SK-N-SH treated with all-trans-retinoic acid at 6 μM for 48 hours (cell line): ENCODE data around the gene CCDC182.

Experiments used
- ATAC-seq: fragments of 200-7000 bp; cut with Tn5 transposase; 3 replicates; pipeline ENCODE4 v1.9.1; 2020; ENCODE audit warnings: mild to moderate bottlenecking, moderate library complexity
- ARNTL ChIP-seq: fragments of 450-650 bp; formaldehyde crosslinking; IDR thresholded peaks from 2 replicates; pipeline ENCODE4 v1.5.0; 2020; ENCODE audit warnings: low read depth, mild to moderate bottlenecking, moderate library complexity, borderline replicate concordance
- BACH2 ChIP-seq: fragments of 250-450 bp; sonication (Bioruptor Pico); IDR thresholded peaks from 2 replicates; pipeline ENCODE4 v1.9.0; 2021; ENCODE audit warnings: mild to moderate bottlenecking, borderline replicate concordance
- CSDC2 ChIP-seq: fragments of 250-450 bp; sonication (Bioruptor Pico); IDR thresholded peaks from 2 replicates; pipeline ENCODE4 v1.5.0; 2020; ENCODE audit warnings: mild to moderate bottlenecking, moderate library complexity
- CSRNP3 ChIP-seq: fragments of 250-450 bp; sonication (Bioruptor Pico); IDR thresholded peaks from 2 replicates; pipeline ENCODE4 v1.5.1; 2021; ENCODE audit warnings: mild to moderate bottlenecking, moderate library complexity
- ESRRG ChIP-seq: fragments of 250-450 bp; sonication (Bioruptor Pico); IDR thresholded peaks from 2 replicates; pipeline ENCODE4 v1.6.1; 2021; ENCODE audit warnings: mild to moderate bottlenecking
- ISL1 ChIP-seq: fragments of 250-450 bp; sonication (Bioruptor Pico); IDR thresholded peaks from 2 replicates; pipeline ENCODE4 v2.1.2; 2022; ENCODE audit warnings: mild to moderate bottlenecking, moderate library complexity
- OSR1 ChIP-seq: fragments of 250-450 bp; sonication (Bioruptor Pico); IDR thresholded peaks from 2 replicates; pipeline ENCODE4 v1.8.0; 2022; ENCODE audit warnings: moderate library complexity, mild to moderate bottlenecking, inconsistent platforms
- PATZ1 ChIP-seq: fragments of 250-450 bp; sonication (Bioruptor Pico); IDR thresholded peaks from 2 replicates; pipeline ENCODE4 v1.8.0; 2020; ENCODE audit warnings: mild to moderate bottlenecking, moderate library complexity, borderline replicate concordance
- POU6F1 ChIP-seq: fragments of 250-450 bp; sonication (Bioruptor Pico); IDR thresholded peaks from 2 replicates; pipeline ENCODE4 v1.8.0; 2021; ENCODE audit warnings: low read depth, mild to moderate bottlenecking, moderate library complexity, borderline replicate concordance
- PPARA ChIP-seq: fragments of 250-450 bp; sonication (Bioruptor Pico); IDR thresholded peaks from 2 replicates; pipeline ENCODE4 v1.5.0; 2020; ENCODE audit warnings: mild to moderate bottlenecking, borderline replicate concordance
- RARB ChIP-seq: fragments of 250-450 bp; sonication (Bioruptor Pico); IDR thresholded peaks from 2 replicates; pipeline ENCODE4 v1.8.0; 2021; ENCODE audit warnings: mild to moderate bottlenecking, moderate library complexity
- TCF4 ChIP-seq: fragments of 250-450 bp; sonication (Bioruptor Pico); IDR thresholded peaks from 2 replicates; pipeline ENCODE4 v1.8.0; 2021; ENCODE audit warnings: mild to moderate bottlenecking, moderate library complexity, borderline replicate concordance
- TOX ChIP-seq: fragments of 250-450 bp; sonication (Bioruptor Pico); IDR thresholded peaks from 2 replicates; pipeline ENCODE4 v1.8.0; 2021; ENCODE audit warnings: mild to moderate bottlenecking, moderate library complexity, borderline replicate concordance
- ZFP3 ChIP-seq: fragments of 250-450 bp; sonication (Bioruptor Pico); IDR thresholded peaks from 2 replicates; pipeline ENCODE4 v1.5.0; 2020; ENCODE audit warnings: mild to moderate bottlenecking, moderate library complexity
- ZFP30 ChIP-seq: fragments of 450-650 bp; formaldehyde crosslinking; IDR thresholded peaks from 2 replicates; pipeline ENCODE4 v1.5.0; 2022; ENCODE audit warnings: mild to moderate bottlenecking, moderate library complexity
- ZNF565 ChIP-seq: fragments of 450-650 bp; formaldehyde crosslinking; conservative IDR thresholded peaks from 2 replicates; pipeline ENCODE4 v1.5.0; 2020; ENCODE audit warnings: low read depth, mild to moderate bottlenecking, moderate library complexity
- ZNF70 ChIP-seq: fragments of 450-650 bp; formaldehyde crosslinking; IDR thresholded peaks from 2 replicates; pipeline ENCODE4 v1.5.0; 2020; ENCODE audit warnings: mild to moderate bottlenecking, moderate library complexity
- ZNF8 ChIP-seq: fragments of 450-650 bp; formaldehyde crosslinking; IDR thresholded peaks from 2 replicates; pipeline ENCODE4 v1.5.0; 2020; ENCODE audit warnings: mild to moderate bottlenecking, moderate library complexity
- TF ChIP-seq, protein P1 (sequence below): fragments of 250-450 bp; sonication (Bioruptor Pico); IDR thresholded peaks from 2 replicates; pipeline ENCODE4 v1.5.0; 2020; ENCODE audit warnings: mild to moderate bottlenecking, moderate library complexity
- TF ChIP-seq, protein P2 (sequence below): fragments of 250-450 bp; sonication (Bioruptor Pico); IDR thresholded peaks from 2 replicates; pipeline ENCODE4 v1.5.1; 2020; ENCODE audit warnings: low read depth, mild to moderate bottlenecking, moderate library complexity

The CCDC182 gene

GRCh38 chr17:57758654-57759053 is 13.6 kb upstream of the CCDC182 start:
- no peak for TF ChIP-seq CSRNP3
- TF ChIP-seq, protein P1, sequence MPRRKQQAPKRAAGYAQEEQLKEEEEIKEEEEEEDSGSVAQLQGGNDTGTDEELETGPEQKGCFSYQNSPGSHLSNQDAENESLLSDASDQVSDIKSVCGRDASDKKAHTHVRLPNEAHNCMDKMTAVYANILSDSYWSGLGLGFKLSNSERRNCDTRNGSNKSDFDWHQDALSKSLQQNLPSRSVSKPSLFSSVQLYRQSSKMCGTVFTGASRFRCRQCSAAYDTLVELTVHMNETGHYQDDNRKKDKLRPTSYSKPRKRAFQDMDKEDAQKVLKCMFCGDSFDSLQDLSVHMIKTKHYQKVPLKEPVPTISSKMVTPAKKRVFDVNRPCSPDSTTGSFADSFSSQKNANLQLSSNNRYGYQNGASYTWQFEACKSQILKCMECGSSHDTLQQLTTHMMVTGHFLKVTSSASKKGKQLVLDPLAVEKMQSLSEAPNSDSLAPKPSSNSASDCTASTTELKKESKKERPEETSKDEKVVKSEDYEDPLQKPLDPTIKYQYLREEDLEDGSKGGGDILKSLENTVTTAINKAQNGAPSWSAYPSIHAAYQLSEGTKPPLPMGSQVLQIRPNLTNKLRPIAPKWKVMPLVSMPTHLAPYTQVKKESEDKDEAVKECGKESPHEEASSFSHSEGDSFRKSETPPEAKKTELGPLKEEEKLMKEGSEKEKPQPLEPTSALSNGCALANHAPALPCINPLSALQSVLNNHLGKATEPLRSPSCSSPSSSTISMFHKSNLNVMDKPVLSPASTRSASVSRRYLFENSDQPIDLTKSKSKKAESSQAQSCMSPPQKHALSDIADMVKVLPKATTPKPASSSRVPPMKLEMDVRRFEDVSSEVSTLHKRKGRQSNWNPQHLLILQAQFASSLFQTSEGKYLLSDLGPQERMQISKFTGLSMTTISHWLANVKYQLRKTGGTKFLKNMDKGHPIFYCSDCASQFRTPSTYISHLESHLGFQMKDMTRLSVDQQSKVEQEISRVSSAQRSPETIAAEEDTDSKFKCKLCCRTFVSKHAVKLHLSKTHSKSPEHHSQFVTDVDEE (CRISPR knock-in tag): peak; percentile 57; the same call in 1 of the 2 replicates
- TF ChIP-seq PPARA: no peak
- no peak for TF ChIP-seq OSR1 (CRISPR knock-in tag)
- no peak for TF ChIP-seq ARNTL (CRISPR knock-in tag)
- peak; percentile 97 for TF ChIP-seq TCF4
- peak; percentile 45; the same call in 1 of the 3 replicates for ATAC-seq

DNA sequence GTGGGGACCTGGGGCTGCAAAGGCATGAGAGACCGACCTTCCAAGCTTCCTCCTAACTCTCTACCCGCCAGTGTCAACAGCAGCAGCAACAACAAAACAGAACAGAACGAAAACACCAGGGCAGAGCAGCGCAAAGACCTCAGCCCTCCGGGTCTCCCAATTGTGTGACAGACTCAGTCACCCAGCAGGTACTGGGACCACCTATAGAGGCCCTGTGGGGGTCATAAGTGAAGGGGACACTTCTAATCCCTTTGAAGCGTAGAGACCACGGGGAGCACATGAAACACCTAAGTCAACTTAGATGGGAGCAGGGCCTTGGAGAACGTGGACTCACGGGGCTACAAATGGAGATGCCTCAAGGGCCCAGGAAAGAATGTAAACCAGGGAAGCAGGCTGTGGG is 12.6 kb upstream of the CCDC182 start:
- no peak for TF ChIP-seq CSDC2
- TF ChIP-seq, protein P1 (CRISPR knock-in tag): no peak
- TF ChIP-seq ZFP30 (CRISPR knock-in tag): no peak
- TF ChIP-seq, protein P2, sequence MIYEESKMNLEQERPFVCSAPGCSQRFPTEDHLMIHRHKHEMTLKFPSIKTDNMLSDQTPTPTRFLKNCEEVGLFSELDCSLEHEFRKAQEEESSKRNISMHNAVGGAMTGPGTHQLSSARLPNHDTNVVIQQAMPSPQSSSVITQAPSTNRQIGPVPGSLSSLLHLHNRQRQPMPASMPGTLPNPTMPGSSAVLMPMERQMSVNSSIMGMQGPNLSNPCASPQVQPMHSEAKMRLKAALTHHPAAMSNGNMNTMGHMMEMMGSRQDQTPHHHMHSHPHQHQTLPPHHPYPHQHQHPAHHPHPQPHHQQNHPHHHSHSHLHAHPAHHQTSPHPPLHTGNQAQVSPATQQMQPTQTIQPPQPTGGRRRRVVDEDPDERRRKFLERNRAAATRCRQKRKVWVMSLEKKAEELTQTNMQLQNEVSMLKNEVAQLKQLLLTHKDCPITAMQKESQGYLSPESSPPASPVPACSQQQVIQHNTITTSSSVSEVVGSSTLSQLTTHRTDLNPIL (CRISPR knock-in tag): no peak
- TF ChIP-seq PATZ1 (CRISPR knock-in tag): no peak
- TF ChIP-seq ESRRG (CRISPR knock-in tag): no peak
- ATAC-seq: no peak

GRCh38 chr17:57756951-57757350 is 11.9 kb upstream of the CCDC182 start:
- no peak for TF ChIP-seq ZNF70 (CRISPR knock-in tag)
- no peak for TF ChIP-seq BACH2
- no peak for TF ChIP-seq ISL1
- no peak for TF ChIP-seq POU6F1 (CRISPR knock-in tag)
- no peak for TF ChIP-seq ZFP3 (CRISPR knock-in tag)
- no peak for TF ChIP-seq ZNF8 (CRISPR knock-in tag)
- TF ChIP-seq ESRRG (CRISPR knock-in tag): no peak
- no peak for TF ChIP-seq ZNF565 (CRISPR knock-in tag)
- no peak for TF ChIP-seq PPARA
- TF ChIP-seq CSRNP3: no peak
- no peak for TF ChIP-seq TOX (CRISPR knock-in tag)
- TF ChIP-seq RARB (CRISPR knock-in tag): no peak
- no peak for ATAC-seq
